Endothelial cell of umbilical vein (primary cell): ENCODE data around the gene CCDC15. TPM values are rescaled to one million over a fixed set of nuclear protein-coding genes. Genes with fewer than 3 reads are reported as not detected.

Experiments
- BruUV-seq: library from RNA; stranded (reverse); fragments of 400-500 nt; replicated peaks from 2 replicates; lab custom pipeline; 2021; lab: Mats Ljungman, UMichigan
- CTCF ChIA-PET: fragments of 300-600, 350-600 bp; sonication (Branson Sonifier 250); formaldehyde crosslinking; loops from one replicate; lab custom pipeline; 2021; ENCODE audit warnings: antibody characterized with exemption, inconsistent platforms; lab: Charles Lee
- POLR2A ChIA-PET: fragments of 300-600, 350-600 bp; sonication (Branson Sonifier 250); formaldehyde crosslinking; loops from one replicate; lab custom pipeline; 2021; ENCODE audit warnings: antibody characterized with exemption, inconsistent platforms; lab: Charles Lee
- DNase-seq: peaks from one replicate; pipeline ENCODE4 v3.0.0-alpha.2; 2011; ENCODE audit warnings: low read depth, low spot score
- FAIRE-seq: peaks from 2 replicates; lab custom pipeline; 2011; peaks lifted over from hg19 to GRCh38; lab: Jason Lieb, UNC
- H2AFZ ChIP-seq: 2 replicates; pipeline ENCODE4 v1.6.0; 2012; ENCODE audit warnings: low read depth, low read length, control low read depth, inconsistent platforms
- H3K27ac ChIP-seq: 2 replicates; pipeline ENCODE4 v1.5.1; 2011; ENCODE audit warnings: low read depth, mild to moderate bottlenecking, control low read depth, low read length, moderate library complexity; ENCODE audit not compliant: insufficient read depth
- H3K27me3 ChIP-seq, 2 experiments: 2 replicates each; pipeline versions ENCODE4 v1.6.0 to v1.6.1; 2011; ENCODE audit warnings: low read length in 2 of 2, mixed read lengths in 1 of 2; ENCODE audit not compliant: control insufficient read depth in 2 of 2, insufficient read depth in 2 of 2
- H3K36me3 ChIP-seq, 2 experiments: 2 replicates in 1 of 2; 3 replicates in 1 of 2; pipeline ENCODE4 v1.5.1; 2011; ENCODE audit warnings: low read length in 2 of 2, mild to moderate bottlenecking in 1 of 2, moderate library complexity in 1 of 2; ENCODE audit not compliant: control insufficient read depth in 2 of 2, insufficient read depth in 2 of 2; ENCODE audit errors: extremely low read depth in 1 of 2
- H3K4me1 ChIP-seq: 3 replicates; pipeline ENCODE4 v1.5.1; 2011; ENCODE audit warnings: mild to moderate bottlenecking, low read length; ENCODE audit not compliant: control insufficient read depth, insufficient read depth; ENCODE audit errors: extremely low read depth
- H3K4me2 ChIP-seq: 2 replicates; pipeline ENCODE4 v1.6.1; 2011; ENCODE audit warnings: low read length, control low read depth, mixed read lengths; ENCODE audit not compliant: insufficient read depth
- H3K4me3 ChIP-seq, 3 experiments: fragments of 200-600 bp in 1 of 3; sonication (generic), shearing (Covaris generic) in 1 of 3; replicated peaks in 1 of 3; 2 replicates each; pipeline ENCODE4 v1.5.1; 2011 to 2016; ENCODE audit warnings: control low read depth in 3 of 3, low read length in 3 of 3, mild to moderate bottlenecking in 2 of 3, inconsistent platforms in 1 of 3, low read depth in 1 of 3, moderate library complexity in 1 of 3; ENCODE audit not compliant: insufficient read depth in 1 of 3
- H3K79me2 ChIP-seq: 2 replicates; pipeline ENCODE4 v1.6.0; 2012; ENCODE audit warnings: low read length, inconsistent platforms; ENCODE audit not compliant: control insufficient read depth, insufficient read depth
- H3K9ac ChIP-seq: replicated peaks from 2 replicates; pipeline ENCODE3; 2011; ENCODE audit warnings: low read length, control low read depth; ENCODE audit not compliant: insufficient read depth; ENCODE audit errors: extremely low read depth
- H3K9me1 ChIP-seq: replicated peaks from 3 replicates; pipeline ENCODE4 v1.6.0; 2011; ENCODE audit warnings: mild to moderate bottlenecking, low read length; ENCODE audit not compliant: control insufficient read depth, insufficient read depth; ENCODE audit errors: extremely low read depth
- H3K9me3 ChIP-seq: replicated peaks from 2 replicates; pipeline ENCODE4 v1.5.1; 2012; ENCODE audit warnings: low read length, inconsistent platforms; ENCODE audit not compliant: control insufficient read depth, insufficient read depth
- H4K20me1 ChIP-seq: replicated peaks from 2 replicates; pipeline ENCODE3; 2011; ENCODE audit warnings: mild to moderate bottlenecking, low read length; ENCODE audit not compliant: control insufficient read depth, insufficient read depth; ENCODE audit errors: extremely low read depth
- EZH2 ChIP-seq: IDR thresholded peaks from 2 replicates; pipeline ENCODE4 v1.6.1; 2012; ENCODE audit warnings: borderline replicate concordance, low read depth, mild to moderate bottlenecking, moderate library complexity, low read length, inconsistent platforms; ENCODE audit not compliant: severe bottlenecking
- FOS ChIP-seq: IDR thresholded peaks from 2 replicates; pipeline ENCODE4 v1.6.1; 2011; ENCODE audit warnings: mild to moderate bottlenecking, low read length, moderate library complexity, borderline replicate concordance; ENCODE audit not compliant: insufficient read depth
- GATA2 ChIP-seq: IDR thresholded peaks from 2 replicates; pipeline ENCODE4 v1.7.0; 2011; ENCODE audit warnings: low read depth, mild to moderate bottlenecking, moderate library complexity, mixed read lengths, low read length; ENCODE audit not compliant: insufficient read length, insufficient read depth
- JUN ChIP-seq: IDR thresholded peaks from 2 replicates; pipeline ENCODE4 v1.6.1; 2011; ENCODE audit warnings: borderline replicate concordance, low read depth; ENCODE audit not compliant: insufficient read length, insufficient read depth
- MYC ChIP-seq: IDR thresholded peaks from one replicate; pipeline ENCODE4 v1.6.1; 2011; ENCODE audit warnings: mild to moderate bottlenecking, low read depth, low read length
- POLR2A ChIP-seq: IDR thresholded peaks from 2 replicates; pipeline ENCODE4 v1.6.1; 2012; ENCODE audit warnings: low read depth, mild to moderate bottlenecking, control low read depth, low read length
- POLR2AphosphoS5 ChIP-seq: IDR thresholded peaks from 2 replicates; pipeline ENCODE4 v1.6.1; 2012; ENCODE audit warnings: low read depth, mild to moderate bottlenecking, control low read depth, low read length, moderate library complexity; ENCODE audit not compliant: insufficient read depth
- dilution Hi-C: fragments of 300-500 bp; cut with MboI; formaldehyde crosslinking; loops from one replicate; pipeline ENCODE4 v1.15.0; 2019; ENCODE audit warnings: low sequenced_read_pairs; ENCODE audit not compliant: extremely low pct_ligation_motif_present
- intact Hi-C: fragments of 100-400 bp; cut with micrococcal nuclease; formaldehyde crosslinking; loops from one replicate; pipeline ENCODE4 v1.10.0; 2022
- polyA plus RNA-seq, 4 experiments: library from polyadenylated mRNA; depleted of rRNA in 3 of 4; stranded (reverse) in 3 of 4; unstranded in 1 of 4; fragments of >200 nt; gene quantifications; 2 replicates each; pipeline versions ENCODE4 v1.2.1 to v1.2.3, GENCODE V29; 2011 to 2012; ENCODE audit warnings: missing spikeins in 1 of 4
- total RNA-seq: library from RNA; stranded (reverse); gene quantifications from 2 replicates; pipeline ENCODE4 v1.2.3, GENCODE V29; 2021
- TF ChIP-seq, protein P1 (sequence below), 2 donors: IDR thresholded peaks; 1 replicate in 1 of 2; 2 replicates in 1 of 2; pipeline ENCODE4 v1.5.1; 2011; ENCODE audit warnings: low read length in 2 of 2, mild to moderate bottlenecking in 2 of 2, moderate library complexity in 2 of 2, control low read depth in 1 of 2, inconsistent platforms in 1 of 2, low read depth in 1 of 2; ENCODE audit not compliant: insufficient read depth in 1 of 2; ENCODE audit errors: extremely low read depth in 1 of 2
- TF ChIP-seq, protein P2 (sequence below): IDR thresholded peaks from 2 replicates; pipeline ENCODE4 v1.6.1; 2011; ENCODE audit not compliant: insufficient read depth, insufficient read length

CCDC15 gene
- total and polyA plus RNA-seq, 2 donors (not counting 3 experiments of a cell fraction or from before 2014, with no cell fraction given) = 0.75 to 3.8 TPM

DNA sequence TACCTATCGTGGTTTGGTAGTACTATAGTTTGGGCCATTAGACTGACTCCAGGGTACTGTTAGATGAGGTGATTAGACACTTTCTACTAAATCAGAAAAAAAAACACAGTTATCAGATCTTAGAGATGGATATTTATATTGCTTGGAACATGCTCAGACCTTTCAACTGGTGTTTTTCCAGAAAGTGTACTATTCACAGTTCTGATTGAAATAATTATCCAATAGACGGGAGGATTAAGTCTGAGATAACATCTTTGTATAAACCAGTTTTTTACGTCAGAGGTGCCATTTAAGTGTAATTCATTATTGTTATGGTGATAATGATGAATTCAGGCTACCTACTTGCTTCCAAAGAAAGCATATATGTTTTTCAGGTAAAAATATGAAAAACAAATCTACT is 22.5 kb downstream of the CCDC15 start:
- CTCF ChIA-PET = no interaction called here
- DNase-seq = no peak
- no TSS peak for BruUV-seq

DNA sequence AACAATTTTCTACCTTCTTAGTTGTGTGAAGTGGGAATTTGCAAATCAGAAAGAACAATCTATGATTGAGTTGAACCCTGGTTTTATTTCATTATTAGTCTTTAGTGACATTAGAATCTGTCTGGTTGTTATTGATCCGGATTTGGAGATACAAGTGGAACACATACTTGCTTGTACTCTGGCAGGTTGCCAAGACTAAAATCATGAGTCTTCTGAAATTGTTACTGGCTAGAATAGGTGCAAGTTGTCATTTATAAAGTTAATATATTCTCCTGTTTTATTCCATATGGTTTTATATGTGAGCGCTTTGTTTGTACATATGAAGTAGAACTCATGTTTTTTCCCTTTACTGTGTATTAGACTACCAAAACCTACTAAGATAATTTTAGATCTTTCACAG is 23.0 kb downstream of the CCDC15 start:
- dilution Hi-C loops (no loop called here), intact Hi-C loops (no loop called here)
- ChIA-PET CTCF (no interaction called here), POLR2A (no interaction called here)
- DNase-seq (peak; percentile 11), FAIRE-seq (no peak)
- H3K9ac ChIP-seq = no peak overlapping the region
- no peak overlapping the region for H3K4me3 ChIP-seq
- no peaks in the 10 kb centered on the region for H3K36me3 ChIP-seq
- H3K4me1 ChIP-seq = peaks cover 2% of the 10 kb centered on the region
- no peaks in the 10 kb centered on the region for H4K20me1 ChIP-seq
- H3K27ac ChIP-seq = no peak overlapping the region
- H3K4me2 ChIP-seq = no peak overlapping the region
- TF ChIP-seq, protein P1, sequence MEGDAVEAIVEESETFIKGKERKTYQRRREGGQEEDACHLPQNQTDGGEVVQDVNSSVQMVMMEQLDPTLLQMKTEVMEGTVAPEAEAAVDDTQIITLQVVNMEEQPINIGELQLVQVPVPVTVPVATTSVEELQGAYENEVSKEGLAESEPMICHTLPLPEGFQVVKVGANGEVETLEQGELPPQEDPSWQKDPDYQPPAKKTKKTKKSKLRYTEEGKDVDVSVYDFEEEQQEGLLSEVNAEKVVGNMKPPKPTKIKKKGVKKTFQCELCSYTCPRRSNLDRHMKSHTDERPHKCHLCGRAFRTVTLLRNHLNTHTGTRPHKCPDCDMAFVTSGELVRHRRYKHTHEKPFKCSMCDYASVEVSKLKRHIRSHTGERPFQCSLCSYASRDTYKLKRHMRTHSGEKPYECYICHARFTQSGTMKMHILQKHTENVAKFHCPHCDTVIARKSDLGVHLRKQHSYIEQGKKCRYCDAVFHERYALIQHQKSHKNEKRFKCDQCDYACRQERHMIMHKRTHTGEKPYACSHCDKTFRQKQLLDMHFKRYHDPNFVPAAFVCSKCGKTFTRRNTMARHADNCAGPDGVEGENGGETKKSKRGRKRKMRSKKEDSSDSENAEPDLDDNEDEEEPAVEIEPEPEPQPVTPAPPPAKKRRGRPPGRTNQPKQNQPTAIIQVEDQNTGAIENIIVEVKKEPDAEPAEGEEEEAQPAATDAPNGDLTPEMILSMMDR (IDR thresholded peaks at IDR 0.05; ENCODE audit: extremely low read depth in 1 of 2, insufficient read depth in 1 of 2, low read depth in 1 of 2, low read length in 2 of 2) = no peak
- TF ChIP-seq FOS = no peak
- no peak for TF ChIP-seq POLR2AphosphoS5
- TF ChIP-seq, protein P2, sequence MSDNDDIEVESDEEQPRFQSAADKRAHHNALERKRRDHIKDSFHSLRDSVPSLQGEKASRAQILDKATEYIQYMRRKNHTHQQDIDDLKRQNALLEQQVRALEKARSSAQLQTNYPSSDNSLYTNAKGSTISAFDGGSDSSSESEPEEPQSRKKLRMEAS = no peak
- TF ChIP-seq GATA2 = no peak
- no peak for TF ChIP-seq POLR2A
- no peak for TF ChIP-seq MYC
- TF ChIP-seq EZH2 = no peak
- TF ChIP-seq JUN = no peak
- peaks cover 2% of the 10 kb centered on the region for H3K9me1 ChIP-seq
- H3K27me3 ChIP-seq = no peaks in the 10 kb centered on the region
- no peaks in the 10 kb centered on the region for H3K9me3 ChIP-seq
- no peak overlapping the region for H2AFZ ChIP-seq
- no TSS peak for BruUV-seq
- H3K79me2 ChIP-seq = no peaks in the 10 kb centered on the region

More for the DNA sequence above, 22.5 kb downstream of the CCDC15 start:
- Histone ChIP-seq H3K9me3 (no peaks in the 10 kb centered on the region), H3K4me3 (no peak overlapping the region), H3K79me2 (no peaks in the 10 kb centered on the region), H3K27me3 (no peaks in the 10 kb centered on the region), H3K9ac (no peak overlapping the region), H3K9me1 (peaks cover 2% of the 10 kb centered on the region), H3K4me1 (peaks cover 6% of the 10 kb centered on the region), H2AFZ (no peak overlapping the region), H4K20me1 (no peaks in the 10 kb centered on the region), H3K4me2 (no peak overlapping the region), H3K36me3 (no peaks in the 10 kb centered on the region), H3K27ac (no peak overlapping the region)
- intact Hi-C loops = no loop called here
- dilution Hi-C loops = no loop called here
- POLR2A ChIA-PET = no interaction called here
- no peak for TF ChIP-seq FOS
- FAIRE-seq = no peak
